ENCODE measurements around the gene KIF4A. TPM values are rescaled to one million over a fixed set of nuclear protein-coding genes. Genes with fewer than 3 reads are reported as not detected.

The KIF4A gene
- total and polyA plus RNA-seq, 9 of the 15 experiments (the other 6 are each of a cell fraction or from before 2014, with no cell fraction given) = 13.0 to 42.7 (median 35.9) TPM

GRCh38 chrX:70289793-70290770, at the start of gene KIF4A, which contains the start of gene PDZD11 (continued):
- TF ChIP-seq SRF (CRISPR knock-in tag; IDR thresholded peaks at IDR 0.05) = no peak
- TF ChIP-seq ETS1 (conservative IDR thresholded peaks at IDR 0.05; ENCODE audit: control insufficient read depth, low read depth, low read length) = 0 out of 2 replicates have a peak, but pooled peaks have one; percentile 26
- no peak for TF ChIP-seq NFIC (IDR thresholded peaks at IDR 0.05)
- no peak for TF ChIP-seq RBM34 (IDR thresholded peaks at IDR 0.05; ENCODE audit: borderline replicate concordance, insufficient read depth, low read length)
- TF ChIP-seq ZBTB1 (CRISPR knock-in tag; IDR thresholded peaks at IDR 0.05; ENCODE audit: borderline replicate concordance, low read depth) = no peak
- peak; percentile 20 to 36; a peak in 1 of 4 replicates for TF ChIP-seq MAZ (CRISPR knock-in tag; conservative IDR thresholded peaks at IDR 0.05 in 1 of 2, IDR thresholded peaks at IDR 0.05 in 1 of 2)
- no peak for TF ChIP-seq KAT2B (IDR thresholded peaks at IDR 0.05; ENCODE audit: low read depth, low read length)
- no peak for TF ChIP-seq ZBTB43 (CRISPR knock-in tag; IDR thresholded peaks at IDR 0.05)
- peak; percentile 83 for TF ChIP-seq KDM5B (IDR thresholded peaks at IDR 0.05; ENCODE audit: insufficient replicate concordance, low read depth, low read length)
- no peak for TF ChIP-seq FUS (optimal IDR thresholded peaks at IDR 0.05; ENCODE audit: low read depth, low read length)
- no peak for TF ChIP-seq NCOA1 (IDR thresholded peaks at IDR 0.05; ENCODE audit: low read depth)
- no peak for TF ChIP-seq MLX (CRISPR knock-in tag; conservative IDR thresholded peaks at IDR 0.05)
- no peak for TF ChIP-seq SETDB1 (IDR thresholded peaks at IDR 0.05; ENCODE audit: low read length)
- no peak for TF ChIP-seq HBP1 (CRISPR knock-in tag; IDR thresholded peaks at IDR 0.05)
- TF ChIP-seq PHF21A (IDR thresholded peaks at IDR 0.05; ENCODE audit: borderline replicate concordance, low read depth) = peak; percentile 4; the same call in 1 of the 2 replicates
- TF ChIP-seq MTA2 (IDR thresholded peaks at IDR 0.05; ENCODE audit: low read depth) = no peak
- no peak for TF ChIP-seq ZNF316 (IDR thresholded peaks at IDR 0.05)
- TF ChIP-seq MIER1 (IDR thresholded peaks at IDR 0.05; ENCODE audit: low read depth) = no peak
- TF ChIP-seq ZNF79 (CRISPR knock-in tag; IDR thresholded peaks at IDR 0.05; ENCODE audit: low read depth) = no peak
- no peak for TF ChIP-seq ZNF277 (CRISPR knock-in tag; IDR thresholded peaks at IDR 0.05; ENCODE audit: borderline replicate concordance)
- no peak for TF ChIP-seq U2AF2 (optimal IDR thresholded peaks at IDR 0.05; ENCODE audit: low read depth, low read length)

All from K562 (cell line).